ENCODE results near the gene ZFYVE28.

The ZFYVE28 gene

DNA sequence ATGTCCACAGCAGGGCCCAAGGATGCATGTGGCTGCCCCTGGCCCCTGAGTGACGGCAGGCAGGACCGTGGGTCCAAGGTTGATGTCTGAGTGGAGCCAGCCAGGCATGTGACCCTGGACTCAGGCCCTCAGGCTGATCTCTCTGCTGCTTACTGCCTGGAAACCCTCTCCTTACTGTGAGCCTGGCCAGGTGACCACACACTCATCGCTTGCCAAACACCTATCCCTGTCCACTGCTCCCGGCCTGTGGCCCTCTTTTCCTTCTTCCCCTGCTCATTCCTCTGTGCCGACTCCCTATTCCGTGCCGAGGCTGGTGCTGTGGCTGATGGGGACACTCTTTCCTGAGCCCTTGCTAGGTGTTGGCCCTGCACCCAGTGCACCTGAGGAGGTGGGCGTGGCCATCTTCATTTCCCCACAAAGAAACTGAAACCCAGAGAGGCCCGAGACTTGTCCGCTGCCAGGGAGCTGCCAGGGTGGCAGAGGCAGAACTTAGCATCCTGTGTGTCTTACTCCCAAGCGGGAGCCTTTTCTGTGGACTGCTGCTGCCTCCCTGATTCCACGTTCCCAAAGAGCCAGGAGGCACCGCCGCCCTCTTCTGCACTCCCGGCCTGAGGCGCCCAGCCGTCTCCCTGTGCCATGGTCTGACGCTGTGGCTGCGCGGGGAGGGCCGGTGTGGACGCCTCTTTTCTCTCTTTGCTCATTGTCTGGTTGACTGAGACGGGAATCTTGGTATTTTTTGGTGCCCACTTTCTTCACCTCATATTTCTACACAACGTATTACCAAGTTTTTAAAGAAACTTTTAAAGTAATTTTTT is 39.2 kb upstream of the ZFYVE28 start:
- no peaks in the 10 kb centered on the region for H3K36me3 ChIP-seq (ENCODE audit: low read length)
- no peak overlapping the region for H3K4me3 ChIP-seq (ENCODE audit: insufficient read depth, low read length, poor library complexity, severe bottlenecking)
- no peak overlapping the region for H2AFZ ChIP-seq (ENCODE audit: low read depth, low read length, severe bottlenecking)
- no peaks in the 10 kb centered on the region for H3K27me3 ChIP-seq (ENCODE audit: low read length)
- no peaks in the 10 kb centered on the region for H4K20me1 ChIP-seq (ENCODE audit: low read depth, low read length)
- no peak overlapping the region for H3K4me2 ChIP-seq (ENCODE audit: low read depth, low read length, poor library complexity, severe bottlenecking)
- no peaks in the 10 kb centered on the region for H3K9me3 ChIP-seq (ENCODE audit: insufficient read depth, low read length)
- H3K9me2 ChIP-seq (replicated peaks; ENCODE audit: insufficient read depth, low read length), result no peaks in the 10 kb centered on the region
- H3K27ac ChIP-seq (ENCODE audit: low read depth, low read length), result no peak overlapping the region
- no peaks in the 10 kb centered on the region for H3F3A ChIP-seq (ENCODE audit: insufficient read depth)
- no peaks in the 10 kb centered on the region for H3K79me2 ChIP-seq (ENCODE audit: insufficient read depth, low read length)
- no peak overlapping the region for H3K9ac ChIP-seq (ENCODE audit: low read length)
- TF ChIP-seq, protein P1, sequence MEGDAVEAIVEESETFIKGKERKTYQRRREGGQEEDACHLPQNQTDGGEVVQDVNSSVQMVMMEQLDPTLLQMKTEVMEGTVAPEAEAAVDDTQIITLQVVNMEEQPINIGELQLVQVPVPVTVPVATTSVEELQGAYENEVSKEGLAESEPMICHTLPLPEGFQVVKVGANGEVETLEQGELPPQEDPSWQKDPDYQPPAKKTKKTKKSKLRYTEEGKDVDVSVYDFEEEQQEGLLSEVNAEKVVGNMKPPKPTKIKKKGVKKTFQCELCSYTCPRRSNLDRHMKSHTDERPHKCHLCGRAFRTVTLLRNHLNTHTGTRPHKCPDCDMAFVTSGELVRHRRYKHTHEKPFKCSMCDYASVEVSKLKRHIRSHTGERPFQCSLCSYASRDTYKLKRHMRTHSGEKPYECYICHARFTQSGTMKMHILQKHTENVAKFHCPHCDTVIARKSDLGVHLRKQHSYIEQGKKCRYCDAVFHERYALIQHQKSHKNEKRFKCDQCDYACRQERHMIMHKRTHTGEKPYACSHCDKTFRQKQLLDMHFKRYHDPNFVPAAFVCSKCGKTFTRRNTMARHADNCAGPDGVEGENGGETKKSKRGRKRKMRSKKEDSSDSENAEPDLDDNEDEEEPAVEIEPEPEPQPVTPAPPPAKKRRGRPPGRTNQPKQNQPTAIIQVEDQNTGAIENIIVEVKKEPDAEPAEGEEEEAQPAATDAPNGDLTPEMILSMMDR (IDR thresholded peaks at IDR 0.05; ENCODE audit: insufficient read depth, low read length, poor library complexity, severe bottlenecking), result no peak
- no peak for TF ChIP-seq EZH2phosphoT487 (conservative IDR thresholded peaks at IDR 0.05; ENCODE audit: low read length)

DNA sequence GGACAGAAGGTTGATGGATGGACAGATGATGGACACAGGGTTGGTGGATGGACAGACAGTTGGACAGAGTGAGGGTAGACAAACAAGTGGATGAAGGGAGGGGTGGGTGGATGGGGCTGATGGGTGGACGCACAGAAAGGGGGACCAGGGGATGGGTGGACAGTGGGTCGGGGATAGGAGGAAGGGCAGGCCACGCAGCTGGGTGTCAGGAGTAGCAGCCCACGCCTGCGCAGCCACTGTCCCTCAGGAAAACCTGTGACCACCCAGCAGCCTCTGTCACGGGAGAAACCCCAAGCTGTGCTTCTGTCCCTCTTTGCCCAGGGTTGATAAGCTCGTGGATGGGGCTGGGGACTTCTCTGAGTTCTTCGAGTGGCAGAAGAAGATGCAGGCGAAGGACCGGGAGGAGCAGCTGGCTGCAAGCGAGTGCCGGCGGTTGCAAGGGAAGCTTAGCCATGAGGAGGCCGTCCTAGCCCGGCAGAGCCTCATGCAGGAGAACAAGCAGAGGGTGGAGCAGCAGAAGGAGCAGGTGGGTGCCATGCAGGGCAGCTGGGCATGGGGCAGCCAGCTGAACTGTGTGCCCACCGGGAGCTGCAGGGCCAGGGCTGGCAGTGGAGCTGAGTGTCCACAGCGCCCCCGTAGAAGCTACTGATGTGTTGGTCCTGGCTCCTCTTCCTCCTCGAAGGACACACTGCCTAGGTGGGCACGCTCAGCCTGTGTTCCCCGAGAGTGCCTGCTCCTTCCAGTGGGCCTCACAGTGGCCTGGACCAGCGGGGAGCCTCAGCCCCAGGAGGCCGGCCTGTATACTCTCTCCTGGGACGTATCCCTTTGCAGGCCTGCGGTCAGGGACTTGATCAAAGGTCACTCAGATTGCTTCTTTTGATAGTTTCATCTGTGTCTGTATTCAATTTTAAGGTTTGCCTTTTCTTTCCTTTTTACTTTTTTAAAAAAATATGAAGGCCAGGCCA is 33.7 kb upstream of the ZFYVE28 start:
- H3K36me3 ChIP-seq (ENCODE audit: low read length), result no peaks in the 10 kb centered on the region
- H3K79me2 ChIP-seq (ENCODE audit: insufficient read depth, low read length), result no peaks in the 10 kb centered on the region
- no peaks in the 10 kb centered on the region for H3K9me3 ChIP-seq (ENCODE audit: insufficient read depth, low read length)
- H3F3A ChIP-seq (ENCODE audit: insufficient read depth), result no peaks in the 10 kb centered on the region
- H3K9me2 ChIP-seq (replicated peaks; ENCODE audit: insufficient read depth, low read length), result no peaks in the 10 kb centered on the region
- no peak overlapping the region for H3K4me2 ChIP-seq (ENCODE audit: low read depth, low read length, poor library complexity, severe bottlenecking)
- H3K4me3 ChIP-seq (ENCODE audit: insufficient read depth, low read length, poor library complexity, severe bottlenecking), result no peak overlapping the region
- no peak overlapping the region for H3K9ac ChIP-seq (ENCODE audit: low read length)
- no peaks in the 10 kb centered on the region for H4K20me1 ChIP-seq (ENCODE audit: low read depth, low read length)
- H3K27ac ChIP-seq (ENCODE audit: low read depth, low read length), result no peak overlapping the region
- H3K27me3 ChIP-seq (ENCODE audit: low read length), result no peaks in the 10 kb centered on the region
- TF ChIP-seq EZH2phosphoT487 (conservative IDR thresholded peaks at IDR 0.05; ENCODE audit: low read length), result no peak
- TF ChIP-seq, protein P1 (IDR thresholded peaks at IDR 0.05; ENCODE audit: insufficient read depth, low read length, poor library complexity, severe bottlenecking), result no peak
- no peak overlapping the region for H2AFZ ChIP-seq (ENCODE audit: low read depth, low read length, severe bottlenecking)

DNA sequence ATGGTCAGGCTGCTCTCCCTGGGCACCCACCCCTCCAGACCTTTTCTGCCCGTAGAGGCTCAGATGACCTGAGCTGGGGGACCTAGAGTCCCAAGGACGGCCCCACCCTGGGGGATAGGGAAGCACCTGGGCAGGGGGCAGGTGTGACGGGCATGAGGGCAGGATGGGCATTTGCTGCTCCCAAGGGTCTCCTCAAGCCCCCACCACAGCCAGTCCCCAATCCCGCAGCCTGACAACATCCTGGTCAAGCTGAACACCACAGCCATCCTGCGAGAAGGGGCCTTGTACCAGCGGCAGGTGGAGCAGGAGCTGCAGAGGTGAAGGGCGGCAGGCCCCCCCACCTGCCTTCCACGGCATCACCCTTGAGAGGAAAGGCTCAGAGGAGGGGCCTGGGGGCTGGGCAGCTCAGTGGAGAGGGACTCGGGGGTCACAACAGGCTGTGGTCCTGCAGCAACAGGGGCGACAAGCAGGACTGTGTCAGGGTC is 32.6 kb upstream of the ZFYVE28 start:
- Histone ChIP-seq H2AFZ (ENCODE audit: low read depth, low read length, severe bottlenecking) (no peak overlapping the region), H3K9me2 (replicated peaks; ENCODE audit: insufficient read depth, low read length) (no peaks in the 10 kb centered on the region), H3K9me3 (ENCODE audit: insufficient read depth, low read length) (no peaks in the 10 kb centered on the region), H3K36me3 (ENCODE audit: low read length) (no peaks in the 10 kb centered on the region), H4K20me1 (ENCODE audit: low read depth, low read length) (no peaks in the 10 kb centered on the region), H3K79me2 (ENCODE audit: insufficient read depth, low read length) (no peaks in the 10 kb centered on the region), H3K9ac (ENCODE audit: low read length) (no peak overlapping the region), H3K27me3 (ENCODE audit: low read length) (no peaks in the 10 kb centered on the region), H3K27ac (ENCODE audit: low read depth, low read length) (no peak overlapping the region), H3F3A (ENCODE audit: insufficient read depth) (no peaks in the 10 kb centered on the region), H3K4me2 (ENCODE audit: low read depth, low read length, poor library complexity, severe bottlenecking) (no peak overlapping the region), H3K4me3 (ENCODE audit: insufficient read depth, low read length, poor library complexity, severe bottlenecking) (no peak overlapping the region)
- TF ChIP-seq, protein P1 (IDR thresholded peaks at IDR 0.05; ENCODE audit: insufficient read depth, low read length, poor library complexity, severe bottlenecking), result no peak
- TF ChIP-seq EZH2phosphoT487 (conservative IDR thresholded peaks at IDR 0.05; ENCODE audit: low read length), result no peak

Measured in SU-DHL-6 (cell line).